HL-60/S4 treated with phorbol 12-myristate 13-acetate at 8.2 ng/mL for 4 days and 3 days (cell line): ENCODE measurements around the gene USP3.
"Not testable (repeated sequence)": the region's sequence is repeated elsewhere in the genome, so short reads cannot be mapped to it uniquely, and the experiment has no call there.

Experiments
- in situ Hi-C: fragments of 300-500 bp; cut with MboI; formaldehyde crosslinking; loops from 2 replicates; pipeline ENCODE4 v1.15.0; 2022; ENCODE audit warnings: low sequenced_read_pairs

Gene USP3

DNA sequence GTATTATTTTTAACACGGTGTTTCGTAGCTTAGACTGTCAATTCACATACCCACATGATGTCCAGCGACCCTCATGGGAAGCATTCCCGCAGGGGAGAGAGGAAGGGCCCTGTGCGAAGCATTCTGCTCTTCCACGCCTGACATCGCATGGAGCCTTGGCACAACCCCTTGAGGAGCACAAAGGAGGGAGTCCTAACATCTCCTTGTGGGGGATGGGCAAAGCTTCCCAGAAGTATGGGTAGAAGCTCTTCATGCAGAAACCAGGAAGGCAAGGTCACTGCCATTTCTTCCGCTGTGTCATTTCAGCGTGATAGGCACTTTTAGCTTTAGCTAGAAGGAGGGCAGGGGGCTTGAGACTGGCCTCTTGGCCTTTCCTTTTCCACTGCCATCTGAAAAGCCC lies 28.7 kb upstream of the USP3 start:
- in situ Hi-C loops: no loop called here

DNA sequence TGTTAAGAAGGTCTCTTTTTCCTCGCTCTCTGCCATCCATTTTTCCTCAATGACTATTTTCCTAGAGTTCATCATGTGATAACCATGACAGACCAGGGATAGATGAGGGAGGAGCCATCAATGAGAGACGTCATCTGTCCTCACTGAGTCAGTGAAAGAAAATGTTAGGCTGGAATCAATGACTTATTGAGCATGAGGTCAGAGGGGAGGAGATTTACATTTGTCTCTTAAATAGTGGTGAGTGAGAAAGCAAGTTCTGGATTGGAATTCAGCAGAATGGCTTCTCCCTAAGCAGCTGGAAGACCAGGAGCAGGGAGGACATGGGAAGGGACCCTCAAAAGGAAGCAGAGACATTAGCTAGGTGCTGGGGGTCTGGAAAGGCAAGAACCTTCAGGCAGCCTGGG lies 28.2 kb upstream of the USP3 start:
- in situ Hi-C loops: no loop called here

DNA sequence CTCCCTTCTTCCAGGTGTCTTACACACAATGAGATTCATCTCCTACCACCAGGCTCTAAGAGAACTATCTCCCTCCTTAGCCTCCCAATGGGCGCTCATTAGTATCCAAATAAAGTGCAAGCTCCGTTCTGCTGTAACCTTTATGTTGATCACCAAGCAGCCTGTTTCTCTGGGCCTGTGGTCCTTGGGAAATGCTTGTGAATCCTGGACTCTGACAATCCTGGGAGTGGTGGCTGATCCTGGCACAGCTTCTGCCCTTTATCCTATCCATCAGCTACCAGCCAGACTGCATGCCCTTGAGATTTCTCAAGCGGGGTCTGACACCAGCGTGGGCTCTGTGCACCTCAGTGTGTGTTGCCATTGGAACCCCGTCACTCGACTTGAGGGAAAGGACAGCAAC lies 26.1 kb upstream of the USP3 start:
- in situ Hi-C loops: no loop called here

DNA sequence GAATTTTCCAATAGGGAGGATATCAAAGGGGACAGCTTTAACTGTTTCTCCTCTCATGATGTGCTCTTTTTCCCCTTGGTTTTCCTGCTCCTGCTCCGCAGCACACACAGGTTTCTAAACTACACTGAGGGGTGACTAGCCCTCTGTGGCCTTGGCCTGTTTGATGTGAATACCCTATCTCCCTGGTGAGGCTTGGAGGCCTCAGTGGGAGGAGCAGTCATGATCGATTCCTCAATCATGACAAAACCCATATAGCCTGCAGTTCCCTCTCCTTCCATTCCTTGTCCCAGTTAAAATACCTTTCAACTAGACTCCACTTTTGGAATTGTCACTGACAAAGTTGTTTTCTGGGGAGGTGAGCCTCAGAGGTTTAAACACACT lies 24.0 kb upstream of the USP3 start:
- in situ Hi-C loops: no loop called here

DNA sequence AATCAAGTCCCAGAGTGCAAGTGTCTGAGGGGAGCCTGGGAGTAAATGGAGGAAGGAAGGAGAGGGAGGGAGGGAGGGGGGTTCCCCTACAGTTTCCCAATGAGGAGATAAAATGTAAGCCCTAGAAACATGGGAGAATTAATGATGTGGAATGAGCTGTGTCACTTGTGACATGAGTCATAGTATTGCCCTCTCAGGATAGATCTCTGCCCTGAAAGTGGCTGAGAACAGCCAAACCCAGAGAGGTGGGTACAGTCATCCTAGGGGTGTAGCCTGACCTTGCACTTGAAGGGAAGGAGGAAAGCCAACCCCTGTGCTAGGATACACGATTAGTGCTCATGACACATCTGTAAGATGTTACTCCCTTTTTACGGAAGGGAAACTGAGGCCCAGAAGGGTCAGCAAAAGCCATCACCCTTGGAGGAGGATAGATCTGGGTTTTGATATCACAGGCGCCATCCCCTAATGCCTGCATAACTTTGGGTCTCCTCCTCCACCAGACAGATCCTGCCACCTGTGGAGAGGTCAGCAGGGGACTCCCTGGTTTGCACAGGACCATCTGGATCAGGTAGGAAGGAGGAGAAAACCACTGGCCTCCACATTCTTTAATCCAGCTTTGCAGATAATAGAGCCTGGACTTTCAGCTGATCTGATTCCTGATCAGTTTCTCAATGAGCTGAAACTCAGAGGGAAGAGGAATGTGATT lies 23.1 kb upstream of the USP3 start:
- in situ Hi-C loops: no loop called here

DNA sequence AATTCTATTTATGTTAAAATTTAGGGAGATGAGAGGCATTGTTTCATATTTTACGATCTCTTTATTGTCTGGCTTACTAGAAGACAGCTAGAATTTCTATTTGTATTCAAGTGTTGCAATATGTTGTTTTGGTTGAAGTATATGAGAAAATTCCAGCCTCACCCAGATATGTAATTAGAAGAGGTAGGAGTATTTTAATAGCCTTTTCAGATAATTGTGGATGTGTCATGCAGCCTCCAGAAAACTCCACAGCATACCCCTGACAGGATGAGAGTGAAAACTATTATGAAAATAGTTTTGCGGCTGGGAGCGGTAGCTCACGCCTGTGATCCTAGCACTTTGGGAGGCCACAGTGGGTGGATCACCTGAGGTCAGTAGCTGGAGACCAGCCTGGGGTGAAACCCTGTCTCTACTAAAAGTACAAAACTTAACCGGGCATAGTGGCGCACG lies 21.5 kb upstream of the USP3 start:
- in situ Hi-C loops: no loop called here

DNA sequence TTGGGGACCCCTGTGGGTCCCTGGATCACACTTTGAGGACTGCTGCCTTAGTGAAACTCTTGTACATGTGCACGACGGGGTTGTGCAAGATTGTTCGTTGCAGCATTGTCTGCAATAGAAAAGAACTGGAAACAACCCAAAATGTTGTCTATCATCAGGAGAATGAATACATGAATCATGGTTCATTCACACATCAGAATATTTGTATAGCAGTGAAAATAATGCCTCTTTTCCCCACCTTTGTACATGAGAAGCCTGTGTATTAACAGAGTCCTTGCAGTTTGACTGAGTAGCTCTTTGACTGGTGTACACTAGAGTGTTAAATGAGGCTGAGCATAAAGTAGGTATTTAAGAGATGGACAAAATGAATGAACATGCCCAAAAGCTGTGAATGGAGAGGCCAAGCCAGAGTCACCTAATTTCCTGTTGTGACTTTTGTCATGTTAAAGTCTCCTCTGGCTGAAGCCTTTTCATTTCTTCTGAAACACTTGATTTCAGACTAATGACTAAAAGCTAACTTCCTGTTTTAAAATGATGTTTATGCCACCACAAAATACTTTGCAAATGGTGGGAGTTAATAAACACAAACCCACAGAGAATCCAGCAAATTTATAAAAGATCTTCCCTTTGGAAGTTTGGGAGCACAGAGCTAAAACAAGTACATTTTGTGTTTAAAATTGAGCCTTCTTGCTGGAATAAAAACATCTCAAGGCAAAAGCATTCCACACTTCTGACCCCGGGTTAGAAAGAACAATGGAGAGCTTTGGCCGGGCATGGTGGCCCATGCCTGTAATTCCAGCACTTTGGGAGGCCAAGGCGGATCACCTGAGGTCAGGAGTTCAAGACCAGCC lies 20.6 kb upstream of the USP3 start:
- in situ Hi-C loops: no loop called here

DNA sequence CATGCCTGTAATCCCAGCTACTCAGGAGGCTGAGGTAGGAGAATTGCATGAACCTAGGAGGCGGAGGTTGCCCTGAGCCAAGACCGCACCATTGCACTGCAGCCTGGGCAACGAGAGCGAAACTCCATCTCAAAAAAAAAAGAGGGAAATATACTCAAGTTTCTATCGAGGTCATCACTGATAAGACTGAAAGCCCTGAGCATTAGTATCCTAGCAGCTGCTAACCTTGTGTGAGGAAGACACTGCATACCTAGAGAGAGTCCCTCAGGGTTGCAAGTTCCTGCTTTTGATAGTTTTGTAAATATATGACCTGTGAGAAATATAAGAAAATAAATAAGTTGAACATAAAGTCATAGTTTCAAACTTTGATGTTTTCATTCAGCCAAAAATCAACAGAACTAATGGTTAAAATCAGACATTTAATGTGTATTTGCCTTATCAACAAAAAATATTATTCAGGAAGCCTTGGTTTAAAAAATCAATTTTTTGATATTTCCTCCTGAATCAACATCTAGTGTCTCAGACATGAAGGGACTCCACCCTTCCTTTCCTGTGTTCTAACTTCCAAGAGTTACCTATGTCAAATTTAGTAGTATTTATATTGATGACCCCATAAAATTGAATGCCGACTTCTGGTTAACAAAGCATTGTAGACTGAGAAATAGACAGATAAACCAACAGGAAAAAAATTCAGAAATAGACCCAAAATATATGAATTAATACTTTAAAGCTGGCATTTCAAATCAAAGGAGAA lies 19.8 kb upstream of the USP3 start:
- in situ Hi-C loops: no loop called here

DNA sequence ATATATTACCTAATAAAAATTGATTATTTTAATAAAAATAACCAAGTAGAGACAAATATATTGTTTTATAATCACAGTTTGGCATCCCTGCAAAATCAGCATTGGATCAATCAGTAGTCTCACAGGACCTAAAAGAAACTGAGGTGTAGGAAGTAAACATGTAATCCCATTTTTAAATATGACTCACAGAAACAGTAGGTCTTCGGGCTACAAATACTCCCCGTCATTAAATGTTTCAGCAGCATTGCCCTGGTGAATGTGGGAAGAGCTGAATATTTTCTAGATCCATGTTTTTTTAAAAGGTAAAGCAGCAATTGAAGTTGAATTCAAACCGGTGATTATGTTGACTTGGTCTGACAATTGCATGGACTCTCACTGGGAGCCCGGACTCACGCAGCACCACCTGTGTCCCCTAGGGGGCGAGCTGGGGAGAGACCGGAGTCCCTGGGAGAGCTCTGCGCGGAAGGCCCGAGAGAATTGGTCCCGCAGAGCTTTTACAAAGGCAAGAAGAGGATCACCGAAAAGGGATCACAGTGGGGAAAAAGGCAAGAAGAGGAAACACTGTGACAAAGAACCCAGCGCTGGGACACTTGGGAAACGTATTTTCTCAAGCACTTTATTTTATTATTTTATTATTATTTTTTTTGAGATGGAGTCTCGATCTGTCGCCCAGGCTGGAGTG lies 17.2 kb upstream of the USP3 start:
- in situ Hi-C loops: no loop called here

DNA sequence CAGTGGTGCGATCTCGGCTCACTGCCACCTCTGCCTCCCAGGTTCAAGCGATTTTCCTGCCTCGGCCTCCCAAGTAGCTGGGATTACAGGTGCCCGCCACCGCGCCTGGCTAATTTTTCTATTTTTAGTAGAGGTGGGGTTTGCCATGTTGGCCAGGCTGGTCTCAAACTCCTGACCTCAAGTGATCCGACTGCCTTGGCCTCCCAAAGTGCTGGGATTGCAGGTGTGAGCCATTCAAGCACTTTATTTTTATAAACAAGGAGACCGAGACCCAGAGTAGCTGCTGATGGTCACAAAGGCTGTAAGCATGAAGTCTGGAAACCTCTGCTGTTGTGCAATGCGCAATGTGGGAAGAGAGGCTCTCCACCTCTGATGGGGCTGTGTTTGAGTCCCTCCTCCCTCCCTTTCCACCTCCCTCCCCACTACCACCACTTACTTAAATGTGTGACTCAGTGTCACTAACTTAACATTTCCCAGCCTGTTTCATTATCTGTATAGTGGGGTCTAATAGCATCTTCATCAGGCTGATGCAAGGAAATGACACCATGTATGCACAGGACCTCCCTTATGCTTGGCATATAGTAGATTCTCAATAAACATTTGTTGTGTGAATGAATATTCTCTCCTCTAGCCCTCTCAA lies 16.5 kb upstream of the USP3 start:
- in situ Hi-C loops: not testable (repeated sequence)

DNA sequence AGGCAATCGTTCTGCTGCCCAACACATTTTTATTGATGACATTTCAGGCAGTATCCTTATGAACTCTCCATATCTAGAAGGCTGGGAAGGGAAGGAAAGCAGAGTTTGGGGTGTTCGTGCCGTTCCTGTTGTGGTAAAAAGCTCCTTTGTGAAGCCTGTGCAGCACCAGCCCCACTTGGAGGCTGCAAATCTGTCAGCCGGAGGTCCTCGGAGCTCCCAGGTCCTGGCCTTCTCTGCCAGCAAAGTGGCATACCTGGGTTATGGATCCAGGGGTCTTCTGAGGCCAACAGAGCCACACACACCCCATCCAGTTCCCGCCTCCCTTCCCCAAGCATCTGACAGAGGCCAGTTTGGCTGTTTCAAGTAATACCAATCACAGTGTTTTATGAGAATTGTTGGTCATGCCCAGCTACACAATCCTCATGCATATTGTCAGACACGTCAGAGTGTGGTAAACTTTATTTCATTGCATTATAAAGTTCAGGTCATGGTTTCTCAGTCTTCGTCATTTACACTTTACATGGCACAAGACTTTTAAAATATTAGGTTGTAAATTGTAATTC lies 15.9 kb upstream of the USP3 start:
- in situ Hi-C loops: no loop called here

DNA sequence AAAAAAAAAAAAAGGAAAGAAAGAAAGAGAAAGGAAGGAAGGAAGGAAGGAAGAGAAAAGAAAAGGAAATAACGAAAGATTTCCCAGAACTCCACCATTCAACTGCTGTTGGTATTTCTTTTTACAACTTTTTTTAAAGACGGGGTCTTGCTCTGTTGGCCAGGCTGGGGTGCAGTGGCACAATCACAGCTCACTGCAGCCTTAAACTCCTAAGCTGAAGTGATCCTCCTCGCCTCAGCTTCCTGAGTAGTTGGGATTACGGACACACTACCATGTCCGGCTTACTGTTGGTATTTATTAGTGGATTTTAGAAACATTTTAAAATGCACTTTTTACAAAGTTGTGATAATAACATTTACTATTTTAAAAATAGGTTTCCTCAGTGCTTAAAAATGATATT lies 15.0 kb upstream of the USP3 start:
- in situ Hi-C loops: no loop called here

DNA sequence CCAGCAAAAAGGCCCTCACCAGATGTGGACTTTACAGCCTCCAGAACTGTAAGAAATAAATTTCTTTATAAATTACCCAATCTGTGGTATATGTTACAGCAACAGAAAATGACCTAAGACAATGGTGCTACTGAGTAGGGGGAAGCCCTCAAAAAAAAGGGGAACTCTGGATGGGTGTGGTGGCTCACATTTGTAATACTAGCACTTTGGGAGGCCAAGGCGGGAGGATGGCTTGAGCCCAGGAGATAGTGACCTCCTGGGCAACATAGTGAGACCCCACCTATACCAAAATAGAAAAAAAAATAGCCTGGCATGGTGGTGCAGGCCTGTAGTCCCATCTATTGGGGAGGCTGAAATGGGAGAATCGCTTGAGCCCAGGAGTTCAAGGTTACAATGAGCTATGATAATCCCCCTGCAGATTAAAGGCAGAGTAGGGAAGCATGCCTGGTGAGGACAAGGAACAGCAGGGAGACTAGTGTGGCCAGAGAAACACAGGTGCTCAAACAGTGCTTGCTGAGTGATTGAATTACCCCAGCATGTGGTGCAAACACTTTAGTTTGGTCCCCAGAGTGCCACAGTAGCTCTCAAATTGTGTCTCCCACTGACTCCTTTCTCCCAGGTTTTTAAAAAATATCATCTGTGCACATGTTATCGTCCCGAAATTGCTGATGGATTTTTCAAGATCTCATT lies 13.9 kb upstream of the USP3 start:
- in situ Hi-C loops: no loop called here

DNA sequence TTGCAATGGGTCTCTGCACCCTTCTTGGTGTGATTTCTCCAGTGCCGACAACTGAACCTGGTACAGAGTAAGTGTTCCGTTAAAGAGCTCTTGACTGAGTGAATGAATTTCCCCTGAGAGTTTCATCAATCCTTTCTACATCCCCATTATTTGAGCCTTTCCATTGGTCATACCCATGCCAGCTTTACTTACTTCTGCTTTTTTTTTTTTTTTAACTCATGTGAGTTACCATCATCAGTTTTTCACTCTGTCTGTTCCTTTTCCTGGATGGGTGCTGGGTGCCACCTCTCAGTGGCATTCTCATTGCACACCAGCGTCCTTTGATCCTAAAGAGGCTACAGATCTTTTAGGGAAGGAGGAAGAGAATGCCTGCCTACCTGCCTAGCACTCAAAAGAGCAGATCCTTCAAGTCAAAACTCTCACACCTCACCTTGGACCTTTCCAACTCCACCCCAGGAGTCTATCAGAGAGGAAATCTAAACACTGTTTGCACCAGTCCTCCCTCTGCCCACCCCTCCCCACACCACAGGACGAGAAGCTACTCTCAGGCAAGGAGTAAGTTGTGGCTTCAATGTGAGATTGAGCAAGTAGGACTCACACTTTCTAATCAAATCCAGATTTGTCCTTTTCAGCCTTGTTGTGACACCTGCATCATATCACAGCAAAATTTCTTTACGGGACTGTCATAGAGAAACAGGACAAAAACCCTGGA lies 13.1 kb upstream of the USP3 start:
- in situ Hi-C loops: no loop called here

DNA sequence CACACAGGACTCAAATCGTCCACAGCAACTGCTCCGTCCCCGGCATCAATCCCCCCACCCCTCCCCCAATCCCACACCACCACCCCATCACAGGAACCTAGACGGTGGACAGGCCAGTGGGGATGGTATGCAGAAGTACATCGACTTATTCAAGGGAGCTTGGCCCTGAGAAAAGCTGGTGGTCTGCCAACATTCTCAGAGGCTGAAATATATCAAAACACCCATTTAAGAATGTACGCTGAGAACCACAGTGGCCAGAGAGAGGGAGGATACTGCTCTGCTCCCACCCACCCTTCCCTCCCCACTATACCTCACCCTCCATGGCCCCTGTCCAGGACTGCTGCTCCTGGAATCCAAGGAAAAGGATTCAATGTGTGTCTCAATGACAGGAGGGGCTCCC lies 12.4 kb upstream of the USP3 start:
- in situ Hi-C loops: no loop called here

DNA sequence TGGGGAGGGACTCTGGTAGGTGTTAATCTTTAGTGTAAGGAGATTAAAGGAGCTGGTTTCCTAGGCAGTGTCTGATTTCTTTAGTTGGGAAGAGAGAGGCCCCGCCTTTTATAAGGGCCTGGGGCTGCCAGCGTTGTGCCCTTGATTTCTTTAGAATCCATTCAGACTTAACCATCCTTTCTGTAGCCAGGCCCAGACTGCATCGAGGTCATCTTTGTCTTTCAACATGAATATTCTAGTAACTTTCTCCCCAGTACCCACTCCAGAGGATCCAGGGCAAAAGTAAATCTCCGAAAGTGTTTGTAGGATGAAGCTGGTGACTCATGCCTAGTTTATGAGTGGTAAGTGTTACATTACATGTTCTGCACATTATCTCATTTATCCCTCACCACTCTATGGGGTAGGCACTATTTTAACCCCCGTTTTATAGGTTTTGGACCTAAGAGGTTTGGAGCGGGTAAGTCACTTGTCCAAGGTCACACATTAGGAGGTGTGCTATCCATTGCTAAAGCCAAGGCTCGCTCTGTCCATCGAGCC lies 11.8 kb upstream of the USP3 start:
- in situ Hi-C loops: no loop called here

DNA sequence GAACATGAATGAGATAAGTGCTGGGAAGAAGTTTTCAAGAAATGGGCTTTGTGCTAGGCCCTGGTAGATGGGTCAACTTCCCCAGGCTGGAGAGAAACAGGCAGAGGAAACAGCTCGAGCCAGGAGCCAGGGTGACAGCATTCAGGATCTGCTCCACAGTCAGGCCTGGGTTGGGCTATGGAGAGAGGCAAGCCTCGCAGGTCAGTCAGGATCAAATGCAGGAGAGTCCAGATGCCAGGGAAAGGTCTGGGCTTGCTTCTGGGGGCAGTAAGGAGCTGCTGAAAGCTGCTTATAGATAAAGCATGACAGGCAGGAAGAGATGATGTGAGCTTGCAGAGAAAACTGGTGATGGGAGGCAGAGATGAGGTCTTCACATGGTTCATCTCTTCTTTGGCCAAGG lies 11.0 kb upstream of the USP3 start:
- in situ Hi-C loops: no loop called here

DNA sequence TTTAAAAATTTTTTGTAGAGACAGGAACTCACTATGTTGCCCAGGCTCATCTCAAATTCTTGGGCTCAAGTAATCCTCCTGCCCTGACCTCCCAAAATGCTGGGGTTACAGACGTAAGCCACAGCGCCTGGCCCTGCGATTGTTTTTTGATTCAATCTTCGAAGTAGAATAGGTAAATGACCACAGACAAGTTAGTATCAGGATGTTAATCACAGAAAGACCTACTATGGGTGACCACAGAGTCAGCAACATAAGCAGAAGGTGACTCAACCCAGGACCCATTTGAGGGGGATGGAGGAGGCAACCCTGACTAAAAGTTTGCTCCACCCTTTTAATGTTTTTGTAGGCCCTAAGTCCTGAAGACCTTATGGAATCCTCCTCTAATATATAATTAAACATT lies 10.0 kb upstream of the USP3 start:
- in situ Hi-C loops: no loop called here

DNA sequence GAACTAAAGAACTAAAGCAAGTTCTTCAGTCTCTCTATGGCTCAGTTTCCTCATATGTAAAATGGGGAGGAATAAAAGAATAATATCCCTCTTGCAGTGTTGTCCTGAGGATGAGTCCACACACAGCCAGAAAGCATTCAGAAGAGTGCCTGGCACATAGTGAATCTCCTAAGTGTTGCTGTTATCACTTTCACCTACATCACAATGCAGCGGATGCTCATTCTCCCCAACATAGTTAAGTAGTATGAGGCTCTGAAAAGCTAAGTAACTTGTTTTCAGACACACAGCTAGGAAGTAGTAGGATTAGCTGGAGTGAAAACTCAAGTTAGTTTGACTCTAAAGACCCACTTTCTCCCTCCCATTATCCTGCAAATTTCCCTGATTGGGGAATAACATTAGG lies 9.1 kb upstream of the USP3 start:
- in situ Hi-C loops: no loop called here
